Sciatic nerve (tissue), 2 donors: ENCODE data around the gene CAPS. TPM values are rescaled to one million over a fixed set of nuclear protein-coding genes. Genes with fewer than 3 reads are reported as not detected.
A peak's percentile ranks its signal among the peaks of the same experiment; 100 is the strongest.

Source experiments
- ATAC-seq: fragments of 200-7000 bp; cut with Tn5 transposase; one replicate; pipeline ENCODE4 v1.9.1; 2020; ENCODE audit warnings: mild to moderate bottlenecking, moderate library complexity
- DNase-seq: peaks from one replicate; pipeline ENCODE4 v3.0.0-alpha.2; 2020; ENCODE audit warnings: low spot score
- intact Hi-C: fragments of 100-400 bp; cut with DNase I; formaldehyde crosslinking; loops from one replicate; pipeline ENCODE4 v1.14.2; 2022
- total RNA-seq: library from RNA; stranded (reverse); fragmentation: NEBNext Ultra II Directional; extraction: Animal tissue kit (Norgen Biotek cat#: 25700); gene quantifications from one replicate; pipeline ENCODE4 v1.2.1, GENCODE V29; 2021
- donor health status: DM: no; HTN: no; CAD: no.
- donor health status: DM: no; HTN: no; CAD: no.

CAPS gene
- total RNA-seq, 1 donor from 2014 or later, result 80.2 TPM

DNA sequence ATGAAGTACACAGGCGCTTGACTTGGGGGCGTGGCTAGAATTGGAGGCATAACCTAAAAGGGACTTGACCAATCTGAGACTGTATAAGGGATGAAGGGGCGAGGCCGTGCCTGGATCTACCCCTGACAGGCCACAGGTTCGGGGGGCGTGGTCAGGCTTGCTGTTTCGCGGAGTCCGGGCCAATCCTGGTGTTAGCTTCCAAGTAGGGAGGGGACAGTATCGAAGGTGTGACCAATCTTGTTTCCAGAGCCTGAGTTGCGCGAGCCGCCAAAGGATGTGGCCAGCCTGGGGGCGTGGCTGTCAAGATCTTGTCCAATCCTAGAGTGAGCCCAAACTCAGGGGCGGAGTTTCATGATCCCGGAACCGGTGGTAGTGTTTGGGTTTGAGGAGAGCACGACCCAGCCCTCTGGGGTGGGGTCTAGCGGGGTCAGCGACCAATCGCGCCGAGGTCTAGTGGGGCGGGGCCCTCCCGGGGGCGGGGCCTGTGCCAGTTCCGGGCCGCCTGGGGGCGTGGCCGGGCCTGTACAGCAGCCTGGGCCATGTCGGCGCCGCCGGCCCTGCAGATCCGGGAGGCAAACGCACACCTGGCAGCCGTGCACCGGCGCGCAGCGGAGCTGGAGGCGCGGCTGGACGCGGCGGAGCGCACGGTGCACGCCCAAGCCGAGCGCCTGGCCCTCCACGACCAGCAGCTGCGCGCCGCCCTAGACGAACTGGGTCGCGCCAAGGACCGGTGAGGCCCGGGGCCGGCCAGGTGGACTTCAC is 9.5 kb upstream of the CAPS start, which contains the start of gene VMAC:
Gene VMAC (plus strand): TSS at position 521 of the 762 bp plus-strand sequence. CDS start 19 bp downstream, at position 540.
- DNase-seq (peak; percentile 100), ATAC-seq (peak; percentile 90)

DNA sequence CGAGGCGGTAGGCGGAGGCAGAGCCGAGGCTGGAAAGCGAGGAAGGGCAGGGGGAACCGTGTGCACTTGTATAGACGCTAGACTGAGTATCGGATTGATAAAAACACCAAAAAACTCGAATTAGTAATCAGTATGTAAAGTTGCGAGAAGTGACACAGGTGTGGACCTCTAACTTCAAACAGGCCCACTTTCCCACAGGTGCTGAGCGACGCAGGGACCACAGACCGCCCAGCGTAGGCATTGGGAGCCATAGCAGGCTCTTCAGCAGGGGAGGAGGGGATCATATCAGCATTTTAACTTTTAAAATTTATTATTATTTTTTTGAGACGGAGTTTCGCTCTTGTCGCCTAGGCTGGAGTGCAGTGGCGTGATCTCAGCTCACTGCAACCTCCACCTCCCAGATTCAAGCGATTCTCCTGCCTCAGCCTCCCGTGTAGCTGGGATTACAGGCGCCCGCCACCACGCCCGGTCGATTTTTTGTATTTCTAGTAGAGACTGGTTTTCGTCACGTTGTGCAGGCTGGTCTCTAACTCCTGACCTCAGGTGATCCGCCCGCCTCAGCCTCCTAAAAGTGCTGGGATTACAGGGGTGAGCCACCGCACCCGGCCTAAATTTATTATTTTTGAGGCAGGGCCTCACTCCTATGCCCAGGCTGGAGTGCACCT is 8.8 kb upstream of the CAPS start:
- no peak for ATAC-seq
- intact Hi-C loops, result no loop called here
- no peak for DNase-seq

More for the DNA sequence above, 9.5 kb upstream of the CAPS start, which contains the start of gene VMAC:
- intact Hi-C loops, result no loop called here

DNA sequence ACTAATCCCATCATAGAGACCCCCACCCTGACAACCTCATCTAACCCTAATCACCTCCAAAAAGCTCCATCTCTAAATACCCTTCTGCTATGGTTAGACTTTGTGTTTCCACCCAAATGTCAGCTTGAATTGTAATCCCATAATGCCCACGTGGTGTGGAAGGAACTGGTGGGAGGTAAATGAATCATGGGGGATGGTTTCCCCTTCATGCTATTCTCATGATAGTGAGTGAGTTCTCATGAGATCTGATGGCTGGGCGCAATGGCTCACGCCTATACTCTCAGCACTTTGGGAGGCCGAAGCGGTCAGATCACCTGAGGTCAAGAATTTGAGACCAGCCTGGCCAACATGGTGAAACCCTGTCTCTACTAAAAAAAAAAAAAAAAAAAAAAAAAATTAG is 6.8 kb upstream of the CAPS start:
- DNase-seq (no peak), ATAC-seq (no peak)
- intact Hi-C loops, result no loop called here

DNA sequence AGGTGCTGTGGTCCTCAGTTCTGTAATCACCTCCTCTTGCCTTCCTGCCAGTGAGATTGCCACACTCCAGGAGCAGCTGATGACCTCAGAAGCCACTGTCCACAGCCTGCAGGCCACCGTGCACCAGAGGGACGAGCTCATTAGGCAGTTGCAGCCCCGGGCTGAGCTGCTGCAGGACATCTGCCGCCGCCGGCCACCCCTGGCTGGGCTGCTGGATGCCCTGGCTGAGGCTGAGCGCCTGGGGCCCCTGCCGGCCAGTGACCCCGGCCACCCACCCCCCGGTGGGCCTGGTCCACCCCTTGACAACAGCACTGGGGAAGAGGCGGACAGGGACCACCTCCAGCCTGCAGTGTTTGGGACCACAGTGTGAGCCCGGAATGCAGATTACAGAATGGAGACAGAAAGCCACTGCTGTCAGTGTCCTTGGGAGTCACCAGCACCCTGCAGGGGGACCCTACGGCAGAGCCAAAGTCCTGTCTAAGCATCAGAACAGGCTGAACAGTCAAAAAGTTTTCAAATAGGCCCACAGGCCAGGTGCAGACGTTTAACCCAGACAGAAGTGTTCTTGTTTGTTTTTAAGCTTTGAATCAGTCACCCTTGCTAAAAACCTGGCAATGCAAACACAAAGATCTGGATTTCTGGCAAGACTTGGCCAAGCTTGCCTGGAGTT is 5.1 kb upstream of the CAPS start:
- intact Hi-C loops, result no loop called here
- ATAC-seq (no peak), DNase-seq (no peak)

DNA sequence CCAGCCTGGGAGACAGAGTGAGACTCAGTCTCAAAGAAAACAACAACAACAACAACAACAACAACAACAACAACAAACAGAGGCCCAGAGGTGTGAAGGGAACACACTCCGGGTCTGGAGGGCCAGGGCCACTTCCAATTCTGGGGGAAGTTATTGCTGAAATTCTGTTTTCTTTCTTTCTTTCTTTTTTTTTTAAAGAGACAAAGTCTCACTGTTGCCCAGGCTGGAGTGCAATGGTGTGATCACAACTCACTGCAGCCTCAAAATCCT is 3.5 kb upstream of the CAPS start:
- ATAC-seq (no peak), DNase-seq (no peak)

DNA sequence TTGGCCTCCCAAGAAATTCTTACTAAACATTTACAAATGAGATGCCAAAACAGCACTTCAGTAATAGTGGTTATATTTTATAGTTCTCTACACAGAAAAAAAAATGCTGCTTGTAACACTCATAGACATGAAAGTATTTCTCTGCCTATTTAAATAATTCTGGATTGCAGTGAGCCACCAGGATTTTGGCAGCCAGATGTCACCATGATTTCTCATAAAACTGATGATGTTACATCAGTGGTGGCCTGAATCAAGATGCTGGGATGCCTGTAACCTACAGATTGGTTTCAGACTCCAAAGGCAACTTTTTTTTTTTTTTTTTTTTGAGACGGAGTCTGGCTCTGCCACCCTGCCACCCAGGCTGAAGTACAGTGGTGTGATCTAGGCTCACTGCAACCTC is 2.7 kb upstream of the CAPS start:
- intact Hi-C loops, result no loop called here
- DNase-seq, result no peak
- ATAC-seq, result no peak

More for the DNA sequence above, 3.5 kb upstream of the CAPS start:
- intact Hi-C loops, result no loop called here

DNA sequence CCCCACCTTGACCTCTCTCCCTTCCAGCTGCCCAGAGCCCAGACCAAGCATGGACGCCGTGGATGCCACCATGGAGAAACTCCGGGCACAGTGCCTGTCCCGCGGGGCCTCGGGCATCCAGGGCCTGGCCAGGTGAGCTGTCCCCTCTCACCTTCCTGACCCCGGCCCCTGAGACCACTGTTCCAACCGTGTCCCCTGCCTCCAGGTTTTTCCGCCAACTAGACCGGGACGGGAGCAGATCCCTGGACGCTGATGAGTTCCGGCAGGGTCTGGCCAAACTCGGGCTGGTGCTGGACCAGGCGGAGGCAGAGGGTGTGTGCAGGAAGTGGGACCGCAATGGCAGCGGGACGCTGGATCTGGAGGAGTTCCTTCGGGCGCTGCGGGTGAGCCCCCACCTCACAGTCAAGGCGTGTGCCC is 312 bp downstream of the CAPS start:
- ATAC-seq (peak; percentile 2), DNase-seq (no peak)
- intact Hi-C loops, result no loop called here

DNA sequence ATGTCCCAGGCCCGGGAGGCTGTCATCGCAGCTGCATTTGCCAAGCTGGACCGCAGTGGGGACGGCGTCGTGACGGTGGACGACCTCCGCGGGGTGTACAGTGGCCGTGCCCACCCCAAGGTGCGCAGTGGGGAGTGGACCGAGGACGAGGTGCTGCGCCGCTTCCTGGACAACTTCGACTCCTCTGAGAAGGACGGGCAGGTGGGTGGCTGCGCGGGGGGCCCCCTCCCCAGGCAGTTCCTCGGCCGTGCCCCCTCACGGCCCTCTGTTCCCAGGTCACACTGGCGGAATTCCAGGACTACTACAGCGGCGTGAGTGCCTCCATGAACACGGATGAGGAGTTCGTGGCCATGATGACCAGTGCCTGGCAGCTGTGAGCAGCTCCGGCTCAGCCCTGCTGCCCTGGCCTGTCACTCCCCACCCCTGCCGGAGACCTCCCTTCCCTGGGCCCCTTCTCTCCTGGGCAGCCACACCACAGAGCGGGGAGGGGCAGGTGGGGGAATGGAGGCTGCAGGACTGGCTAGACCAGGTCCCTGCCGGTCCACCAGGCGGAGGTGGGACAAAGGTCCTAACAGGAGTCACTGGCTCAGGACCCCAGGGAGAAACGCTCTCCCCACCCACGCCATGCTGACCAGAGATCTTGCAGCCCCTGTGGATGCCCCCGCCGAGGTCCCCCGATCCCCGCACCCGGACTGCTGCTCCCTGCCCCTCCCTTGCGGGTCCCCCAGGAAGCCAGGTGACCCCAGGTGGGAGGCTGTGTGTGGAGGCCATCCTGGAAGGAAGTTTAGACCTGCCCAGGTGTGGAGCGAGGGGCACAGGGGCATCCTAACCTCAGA is 1.1 kb downstream of the CAPS start:
- DNase-seq (no peak), ATAC-seq (peak; percentile 38)
- intact Hi-C loops, result no loop called here

DNA sequence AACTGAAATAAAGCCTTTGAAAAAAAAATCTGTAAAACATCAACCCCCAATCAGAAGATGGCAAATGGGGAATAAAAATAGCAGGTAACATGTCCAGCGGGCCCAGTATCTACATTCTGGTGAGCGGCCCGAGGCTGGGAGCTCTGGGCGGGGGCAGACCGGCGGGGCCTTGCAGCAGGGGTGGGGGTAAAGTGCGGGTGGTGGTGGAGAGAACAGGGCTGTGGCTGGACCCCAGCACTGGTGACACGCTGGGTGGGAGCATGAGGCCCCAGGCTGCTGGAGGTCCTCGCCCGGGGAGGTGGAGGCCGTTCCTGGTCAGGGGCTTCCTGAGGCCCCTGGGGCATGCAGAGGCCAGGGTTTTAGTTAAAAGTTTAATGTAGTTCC is 1.7 kb downstream of the CAPS start:
- intact Hi-C loops, result no loop called here
- ATAC-seq, result no peak
- no peak for DNase-seq

DNA sequence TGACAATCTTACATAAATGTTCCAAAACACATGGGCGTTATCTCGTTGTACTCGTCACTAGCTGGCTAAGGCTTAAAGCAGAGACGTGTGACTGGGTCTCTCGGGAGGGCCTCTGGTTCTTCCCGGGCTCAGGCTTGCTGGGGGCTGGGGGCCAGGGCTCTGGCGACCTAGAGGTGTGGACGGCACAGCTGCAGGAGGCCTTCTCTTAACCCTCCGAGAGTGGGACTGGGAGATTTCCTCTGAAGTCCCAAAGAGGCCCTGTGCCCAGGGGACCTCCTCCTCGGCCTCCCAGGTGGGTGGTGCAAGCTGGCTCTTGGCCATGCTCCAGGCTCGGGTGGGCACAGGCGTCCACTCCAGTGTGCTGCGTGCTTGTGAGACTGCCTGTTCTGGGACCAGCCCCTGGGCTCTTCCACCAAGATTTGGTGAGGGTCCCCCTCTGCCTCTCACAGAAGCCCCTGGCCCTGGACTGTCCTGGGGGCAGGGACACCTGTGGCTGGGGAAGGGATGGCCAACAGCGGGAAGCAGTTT is 2.2 kb downstream of the CAPS start:
- intact Hi-C loops, result no loop called here
- DNase-seq (no peak), ATAC-seq (no peak)

DNA sequence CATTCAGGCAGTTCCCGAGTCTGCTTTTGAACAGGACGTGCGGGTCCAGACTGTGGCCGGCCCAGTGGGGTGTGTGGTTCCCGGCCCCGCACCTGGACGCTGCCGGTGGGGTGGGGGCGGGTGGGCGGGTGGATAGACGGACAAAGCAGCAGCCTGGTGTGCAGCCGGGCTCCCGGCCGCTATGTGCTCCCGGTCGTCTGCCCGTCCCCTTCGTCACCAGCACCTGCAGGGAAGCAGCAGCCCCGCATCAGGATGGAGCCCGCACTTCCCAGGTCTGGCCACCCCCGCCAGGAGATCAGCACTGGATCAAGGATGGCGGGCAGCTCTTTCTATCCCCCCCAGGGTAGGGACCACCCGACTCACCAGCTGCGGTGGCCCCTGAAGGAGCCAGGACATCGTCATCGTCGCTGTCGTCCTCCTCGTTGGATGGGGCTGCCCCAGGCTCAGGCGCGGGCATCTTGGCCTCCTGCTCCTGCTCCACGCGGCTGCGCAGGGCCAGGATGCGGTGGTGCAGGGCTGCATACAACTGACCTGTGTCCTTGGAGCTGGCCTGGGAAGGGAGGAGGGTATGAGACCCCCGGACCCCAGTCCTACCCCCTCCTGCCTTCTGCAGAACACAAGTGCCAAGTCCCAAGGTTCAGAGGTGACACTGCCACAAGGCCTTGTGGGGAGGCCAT is 3.5 kb downstream of the CAPS start:
- no peak for DNase-seq
- intact Hi-C loops, result no loop called here
- ATAC-seq, result no peak

DNA sequence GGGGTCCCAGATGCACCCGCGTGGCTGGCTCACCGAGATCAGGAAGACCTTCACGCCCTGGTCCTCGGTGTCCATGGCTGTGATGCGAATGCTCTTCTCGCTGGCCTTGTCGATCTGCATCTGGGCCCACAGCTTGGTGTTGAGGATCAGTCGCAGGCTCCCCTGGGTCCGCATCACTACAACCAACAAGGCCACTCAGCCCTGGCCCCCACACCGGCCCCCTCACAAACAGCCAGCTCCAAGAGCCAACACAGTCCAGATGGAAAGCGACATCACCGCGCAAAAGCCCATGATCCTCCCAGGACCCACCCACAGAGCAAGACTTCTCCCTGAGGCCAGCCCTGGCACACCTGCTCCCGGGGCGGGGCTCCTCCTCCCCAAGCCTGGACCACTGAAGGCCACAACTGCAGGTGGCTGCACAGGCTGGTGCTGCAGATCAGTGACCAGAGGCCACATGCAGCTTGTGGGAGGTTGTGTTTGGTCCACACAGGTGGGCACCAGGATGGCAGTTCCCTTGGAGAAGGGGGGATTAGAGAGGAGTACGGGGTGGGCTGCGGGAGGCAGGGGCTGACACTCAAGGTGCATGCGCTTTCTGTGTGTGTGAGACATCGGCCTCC is 4.5 kb downstream of the CAPS start:
- intact Hi-C loops, result no loop called here
- no peak for DNase-seq
- no peak for ATAC-seq

DNA sequence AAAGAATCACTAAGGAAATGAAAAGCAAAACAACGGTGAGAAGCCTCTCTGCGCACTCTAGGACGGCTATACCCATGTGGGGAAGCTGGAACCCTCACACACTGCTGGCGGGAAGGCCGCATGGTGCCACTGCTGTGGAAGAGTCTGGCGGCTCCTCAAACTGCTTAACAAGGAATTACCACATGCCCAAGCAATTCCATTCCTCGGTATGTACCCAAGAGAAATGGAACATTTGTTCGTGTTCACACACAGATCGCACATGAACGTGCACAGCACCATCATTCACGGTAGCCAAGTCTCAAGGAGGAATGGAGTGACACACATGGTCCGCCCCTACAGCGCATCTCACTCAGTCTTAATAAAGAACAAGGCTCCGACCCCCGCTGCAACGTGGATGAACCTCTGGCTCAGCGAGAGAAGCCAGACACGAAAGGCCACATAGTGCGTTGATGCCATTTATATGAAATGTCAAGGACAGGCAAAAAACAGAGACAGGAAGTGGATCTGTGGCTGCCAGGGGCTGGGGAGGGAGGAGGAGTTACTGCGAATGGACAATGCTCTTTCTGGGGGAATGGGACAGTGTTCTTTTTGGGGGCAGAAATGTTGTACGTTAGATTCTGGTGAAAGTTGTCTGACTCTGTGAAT is 7.6 kb downstream of the CAPS start:
- DNase-seq, result no peak
- no peak for ATAC-seq
- intact Hi-C loops, result no loop called here

DNA sequence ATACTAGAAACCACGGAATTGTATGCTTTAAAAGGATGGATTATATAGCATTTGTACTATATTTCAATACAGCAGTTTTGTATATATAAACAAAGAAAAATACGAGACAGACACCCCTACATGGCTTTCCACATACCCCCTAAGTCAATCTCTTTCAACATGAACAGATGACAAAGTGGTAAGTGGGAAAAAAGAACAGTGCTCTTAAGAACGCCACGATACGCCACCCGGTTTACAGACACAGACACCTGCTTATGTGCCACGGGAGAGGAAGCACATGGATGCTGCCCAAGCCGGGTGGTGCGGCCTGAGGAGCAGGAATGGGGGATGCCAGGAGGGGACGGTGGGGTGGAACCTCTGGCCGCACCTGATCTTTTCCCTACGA is 8.1 kb downstream of the CAPS start:
- no peak for DNase-seq
- intact Hi-C loops, result no loop called here
- no peak for ATAC-seq

DNA sequence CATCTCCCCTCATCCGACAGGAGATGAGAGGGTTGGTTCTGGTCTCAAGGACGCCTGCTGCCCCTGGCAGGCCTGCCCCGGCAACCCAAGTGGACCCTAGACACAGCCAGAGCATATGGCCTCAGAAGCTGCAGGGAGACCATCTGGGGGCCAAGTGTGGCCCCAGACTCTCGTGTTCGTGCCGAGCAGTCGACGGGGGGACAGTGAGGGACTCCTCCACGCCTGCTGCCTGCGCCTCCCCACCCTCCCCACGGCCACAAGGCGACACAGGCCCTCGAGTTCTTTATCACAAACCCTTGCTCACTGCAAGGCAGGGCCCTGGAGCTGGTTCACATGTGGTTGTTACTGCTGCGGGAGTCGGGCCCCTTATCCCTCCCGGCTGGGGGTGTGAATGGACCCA is 9.3 kb downstream of the CAPS start:
- ATAC-seq (no peak), DNase-seq (no peak)
- intact Hi-C loops, result no loop called here

DNA sequence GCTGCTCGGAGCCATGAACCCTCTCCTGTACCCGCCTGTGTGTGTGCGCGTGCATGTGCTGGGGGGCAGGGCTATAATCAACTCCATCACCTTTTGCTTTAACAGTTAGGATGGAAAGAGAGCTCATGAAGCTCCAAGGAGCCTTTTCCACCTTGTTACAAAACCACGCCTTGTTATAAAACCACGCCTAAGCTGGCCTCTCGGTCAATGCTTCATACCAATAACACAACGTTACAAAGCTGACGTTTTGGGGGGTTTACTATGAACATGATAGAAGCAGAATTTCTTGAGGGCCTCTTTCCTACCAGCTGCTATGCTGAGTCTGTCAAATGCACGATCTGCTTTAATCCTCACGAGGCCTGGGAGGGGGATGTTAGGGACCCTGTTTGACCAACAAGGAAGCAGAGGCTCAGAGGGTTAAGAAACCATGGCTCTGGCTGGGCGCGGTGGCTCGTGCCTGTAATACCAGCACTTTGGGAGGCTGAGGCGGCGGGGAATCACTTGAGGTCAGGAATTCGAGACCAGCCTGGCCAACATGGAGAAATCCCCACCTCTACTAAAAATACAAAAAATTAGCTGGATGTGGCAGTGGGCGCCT is 11.9 kb downstream of the CAPS start:
- intact Hi-C loops, result no loop called here
- ATAC-seq (no peak), DNase-seq (no peak)

DNA sequence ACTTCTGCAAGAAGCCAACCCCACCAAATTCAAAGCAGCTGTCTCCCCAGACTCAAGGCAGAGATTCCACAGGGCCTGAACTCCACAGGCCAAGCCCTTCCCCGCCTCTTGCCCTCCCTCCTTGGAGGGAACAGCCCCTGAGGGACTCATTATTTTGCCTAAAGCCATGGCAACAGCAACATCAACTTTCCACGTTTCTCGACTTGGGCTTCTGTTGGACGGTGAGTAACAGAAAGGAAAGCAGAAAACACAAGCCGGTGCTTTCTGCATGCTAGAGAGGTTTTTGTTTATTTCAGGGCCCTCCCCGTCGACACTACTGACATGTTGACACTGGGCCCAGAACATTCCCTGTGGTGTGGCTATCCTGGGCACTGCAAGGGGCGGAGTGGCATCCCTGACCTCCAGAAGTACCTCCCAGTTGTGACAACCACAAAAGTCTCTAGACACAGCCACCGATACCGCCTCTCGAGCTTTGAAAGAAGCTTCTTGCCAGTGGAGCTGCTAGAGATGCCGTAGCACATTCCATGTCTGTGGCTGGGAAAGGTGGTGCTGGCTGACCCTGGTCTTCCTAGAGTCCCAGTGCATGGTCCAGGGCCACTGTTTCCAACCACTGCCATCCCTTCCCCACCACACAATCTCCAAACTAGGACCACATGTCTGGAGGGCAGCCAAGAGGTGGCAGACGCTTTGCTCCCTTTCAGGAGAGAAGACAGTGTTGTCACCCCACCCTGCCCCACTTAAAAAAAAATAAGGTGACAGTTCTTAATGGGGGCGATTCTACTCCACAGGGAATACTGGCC is 12.8 kb downstream of the CAPS start:
- DNase-seq, result no peak
- peak; percentile 95 for ATAC-seq
- intact Hi-C loops, result no loop called here
